Raji (cell line): Measurements from ENCODE around the gene TUBB4A.

Source experiments
- POLR2A ChIP-seq: IDR thresholded peaks from 2 replicates; pipeline ENCODE4 v1.6.1; 2011; ENCODE audit warnings: low read depth, low read length, control low read depth; ENCODE audit not compliant: insufficient read depth

Gene TUBB4A

DNA sequence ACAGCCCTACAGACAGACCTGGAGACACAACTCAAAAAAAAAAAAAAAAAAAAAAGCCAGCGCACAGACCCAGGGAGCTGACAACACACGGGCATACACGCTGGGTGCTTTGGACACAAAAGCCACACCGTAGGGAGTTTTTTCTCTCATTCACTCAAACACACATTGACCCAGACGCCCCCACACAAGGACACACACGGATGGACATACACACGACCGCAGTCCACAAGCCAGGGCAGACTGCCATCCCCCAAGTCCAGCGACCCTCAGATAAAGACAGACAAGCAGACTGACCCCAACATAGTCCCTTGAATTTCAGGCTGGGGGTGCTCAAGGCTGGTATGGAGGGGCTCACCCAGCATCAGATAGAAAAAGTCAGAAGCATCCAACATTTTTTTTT is 12.0 kb upstream of the TUBB4A start:
- no peak for TF ChIP-seq POLR2A

- no peak for TF ChIP-seq POLR2A
These were observed 8.5 kb upstream of the TUBB4A start for GRCh38 chr19:6510618-6511017.

DNA sequence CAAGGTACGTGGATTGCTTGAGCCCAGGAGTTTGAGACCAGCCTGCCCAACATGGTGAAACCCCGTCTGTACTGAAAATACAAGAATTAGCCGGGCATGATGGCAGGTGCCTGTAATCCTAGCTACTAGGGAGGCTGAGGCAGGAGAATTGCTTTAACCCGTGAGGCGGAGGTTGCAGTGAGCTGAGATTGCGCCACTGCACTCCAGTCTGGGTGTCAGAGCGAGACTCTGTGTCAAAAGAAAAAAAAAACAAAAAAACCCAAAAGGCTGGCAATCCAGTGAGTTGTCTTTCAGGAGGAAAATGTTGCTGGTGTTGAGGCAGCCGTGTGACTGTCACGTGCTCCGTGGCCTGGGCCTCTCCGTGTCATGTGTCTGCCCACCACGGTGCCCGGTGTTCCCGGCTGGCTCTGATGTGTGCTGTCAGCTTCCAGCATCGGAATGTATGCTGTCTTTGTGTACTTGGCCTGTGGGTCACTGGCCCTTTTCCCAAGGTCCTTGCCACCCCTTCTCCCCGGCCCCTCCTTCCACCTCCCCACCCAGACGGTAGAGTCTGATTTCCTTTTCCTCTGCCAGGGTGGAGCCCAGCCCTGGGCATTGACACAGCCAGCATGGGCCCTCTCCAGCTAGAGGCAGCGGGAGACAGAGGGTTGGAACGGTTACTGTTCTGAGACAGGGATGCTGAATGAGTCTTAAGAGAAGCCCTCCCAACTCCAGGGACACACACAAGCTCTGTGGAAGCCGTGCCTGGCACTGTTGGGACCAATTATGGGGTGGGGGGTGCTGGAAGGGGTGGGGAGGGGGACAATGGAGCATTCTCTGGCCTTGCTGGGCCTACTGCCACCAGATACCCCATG is 7.2 kb upstream of the TUBB4A start:
- no peak for TF ChIP-seq POLR2A

DNA sequence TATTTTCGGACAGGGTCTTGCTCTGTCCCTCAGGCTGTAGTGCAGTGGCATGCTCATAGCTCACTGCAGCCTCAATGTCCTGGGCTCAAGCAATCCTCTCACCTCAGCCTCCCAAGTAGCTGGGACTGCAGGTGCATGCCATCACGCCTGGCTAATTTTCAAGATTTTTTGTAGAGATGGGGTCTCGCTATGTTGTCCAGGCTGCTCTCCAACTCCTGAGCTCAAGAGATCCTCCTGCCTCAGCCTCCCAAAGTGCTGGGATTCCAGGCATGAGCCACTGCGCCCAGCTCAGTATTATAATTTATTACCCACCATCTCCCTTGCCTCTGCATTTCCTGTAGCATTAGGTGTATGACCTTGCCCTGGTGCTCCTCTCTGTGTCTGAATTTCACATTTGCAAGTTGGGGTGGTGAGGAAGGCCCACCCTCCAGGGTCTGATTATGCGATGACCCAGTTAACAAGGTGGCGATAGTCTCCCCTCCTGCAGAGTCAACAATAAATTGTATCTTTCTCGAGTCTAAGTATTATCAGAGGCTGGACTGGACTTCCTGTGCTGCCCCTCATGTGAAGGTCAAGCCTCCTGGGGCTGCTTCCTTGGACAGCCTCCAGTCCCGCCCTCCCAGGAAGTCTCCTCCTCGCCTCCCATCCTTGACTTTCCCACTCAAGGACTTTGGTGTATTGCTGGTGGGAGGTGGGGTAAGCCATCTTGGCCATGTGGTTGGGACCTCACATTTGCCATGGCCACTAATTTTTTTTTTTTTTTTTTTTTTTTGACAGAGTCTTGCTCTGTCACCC is 1.5 kb upstream of the TUBB4A start:
- no peak for TF ChIP-seq POLR2A

GRCh38 chr19:6500837-6501739 is 1.0 kb downstream of the TUBB4A start:
- no peak for TF ChIP-seq POLR2A

- no peak for TF ChIP-seq POLR2A
These were observed 2.9 kb downstream of the TUBB4A start for GRCh38 chr19:6499052-6499790.

DNA sequence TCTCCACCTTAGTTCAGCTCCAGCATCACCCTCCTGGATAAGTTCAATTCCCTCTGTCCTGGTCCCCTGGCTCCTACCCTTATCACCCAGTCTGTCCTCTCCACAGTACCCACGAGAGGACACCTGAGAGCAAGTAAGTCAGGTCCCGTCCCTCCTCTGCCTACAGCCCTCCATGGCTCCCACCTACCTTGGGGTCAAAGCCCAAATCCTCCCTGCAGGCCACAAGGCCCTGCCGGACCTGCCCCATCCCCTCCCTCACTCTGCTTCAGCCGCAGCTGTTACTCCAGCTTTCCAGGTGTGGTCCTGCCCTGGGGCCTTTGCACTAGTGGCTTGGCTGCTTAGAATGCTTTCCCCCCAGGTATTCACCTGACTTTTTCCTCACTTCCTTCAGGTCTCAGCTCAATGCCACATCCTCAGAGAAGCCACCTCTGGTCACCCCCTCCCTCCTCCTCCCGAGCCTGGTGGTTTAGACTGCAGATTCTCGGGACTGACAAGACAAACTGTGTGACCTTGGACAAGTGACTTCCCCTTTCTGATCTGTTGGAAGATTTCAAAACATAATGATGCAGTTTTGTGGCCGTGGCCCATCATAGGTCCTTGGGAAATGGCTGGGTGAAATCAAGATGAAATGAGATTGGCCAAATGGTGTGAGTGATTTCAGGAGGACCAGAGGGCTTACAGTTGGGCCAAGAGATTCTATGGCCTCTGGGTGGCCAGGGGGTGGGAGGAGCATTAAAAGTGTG is 3.6 kb downstream of the TUBB4A start:
- no peak for TF ChIP-seq POLR2A

DNA sequence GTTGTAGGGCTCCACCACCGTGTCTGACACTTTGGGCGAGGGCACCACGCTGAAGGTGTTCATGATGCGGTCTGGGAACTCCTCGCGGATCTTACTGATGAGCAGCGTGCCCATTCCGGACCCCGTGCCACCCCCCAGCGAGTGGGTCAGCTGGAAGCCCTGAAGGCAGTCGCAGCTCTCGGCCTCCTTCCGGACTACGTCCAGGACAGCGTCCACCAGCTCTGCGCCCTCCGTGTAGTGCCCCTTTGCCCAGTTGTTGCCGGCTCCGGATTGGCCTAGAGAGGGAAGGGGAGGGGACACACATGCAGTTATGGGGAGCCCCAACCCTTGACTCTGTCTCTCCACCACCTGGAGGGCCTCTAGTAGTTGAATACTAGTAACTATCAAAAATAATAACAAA is 6.2 kb downstream of the TUBB4A start:
- no peak for TF ChIP-seq POLR2A

- TF ChIP-seq POLR2A: no peak
These were observed 7.6 kb downstream of the TUBB4A start for GRCh38 chr19:6494438-6495036.

DNA sequence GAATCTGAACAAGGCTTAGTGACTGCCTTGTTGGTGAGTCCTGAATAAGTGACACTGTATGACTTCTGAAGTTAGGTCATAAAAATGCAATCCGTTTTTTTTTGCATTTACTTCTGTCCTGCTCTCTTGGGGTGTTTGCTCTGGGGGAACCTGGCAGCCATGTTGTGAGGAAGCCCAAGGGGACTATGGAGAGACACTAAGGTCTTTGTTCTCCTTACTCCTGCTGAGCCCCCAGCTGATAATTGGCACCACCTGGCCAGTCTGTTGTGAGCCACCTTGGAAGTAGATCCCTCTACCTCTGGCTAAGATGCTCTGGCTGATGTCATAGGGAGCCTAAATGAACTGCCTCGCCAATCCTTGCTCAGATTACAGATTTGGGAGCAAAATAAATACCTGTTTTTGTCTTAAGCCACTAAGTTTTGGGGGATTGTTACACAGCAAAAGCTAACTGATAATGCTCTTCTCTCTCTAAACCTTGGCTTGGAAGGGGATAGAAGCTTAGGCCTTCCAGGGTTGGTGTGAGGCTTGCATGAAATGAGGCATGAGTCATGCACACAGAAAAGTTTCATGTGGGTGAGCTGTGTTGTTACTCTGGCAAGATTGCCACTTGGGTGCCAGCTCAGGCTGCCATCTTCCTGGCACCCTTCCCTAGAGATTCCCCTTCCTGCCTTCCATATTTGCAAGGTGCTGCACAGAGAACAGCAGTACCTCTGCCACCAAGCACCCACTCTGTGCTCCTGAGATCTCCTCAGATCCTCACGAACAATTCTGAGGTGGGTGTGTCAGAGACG is 10.1 kb downstream of the TUBB4A start:
- no peak for TF ChIP-seq POLR2A

GRCh38 chr19:6490134-6490533 is 12.0 kb downstream of the TUBB4A start:
- TF ChIP-seq POLR2A: no peak

DNA sequence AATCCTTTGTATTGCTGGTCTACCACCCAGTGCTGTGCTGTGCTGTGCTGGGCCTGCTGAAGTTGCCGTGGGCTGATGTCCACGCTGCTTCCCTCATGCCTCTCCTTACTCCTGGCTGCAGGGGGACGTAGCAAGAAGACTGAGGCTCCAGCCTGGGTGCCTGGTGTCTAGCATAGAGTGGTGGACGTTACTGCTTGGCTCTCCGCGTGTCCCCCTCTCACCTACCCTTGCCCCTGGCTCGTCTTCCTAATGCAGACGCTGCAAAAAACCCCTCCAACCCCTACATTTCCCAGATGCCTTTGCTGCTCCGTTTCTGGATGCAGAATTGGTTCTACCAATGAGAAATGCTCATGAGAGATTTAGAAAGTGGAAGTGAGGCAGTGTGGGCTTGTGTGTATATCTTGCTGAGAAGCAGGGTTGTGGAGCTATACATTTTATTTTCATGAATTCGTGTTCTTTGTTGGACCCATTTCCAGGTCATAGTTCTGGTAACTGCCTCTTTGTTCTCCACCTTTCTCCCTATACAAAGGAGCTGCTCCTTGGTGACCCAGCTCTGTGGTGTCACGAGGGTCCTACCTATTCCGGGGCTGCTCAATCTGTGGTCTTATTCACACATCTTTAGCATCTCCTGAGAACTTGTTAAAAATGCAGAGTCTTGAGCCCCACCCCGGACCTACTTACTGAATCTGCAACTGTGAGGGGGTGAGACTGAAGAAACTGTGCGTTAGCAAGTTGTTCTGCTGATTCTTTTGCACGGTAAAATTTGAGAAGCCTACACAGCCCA is 12.6 kb downstream of the TUBB4A start:
- peak; percentile 70 for TF ChIP-seq POLR2A

DNA sequence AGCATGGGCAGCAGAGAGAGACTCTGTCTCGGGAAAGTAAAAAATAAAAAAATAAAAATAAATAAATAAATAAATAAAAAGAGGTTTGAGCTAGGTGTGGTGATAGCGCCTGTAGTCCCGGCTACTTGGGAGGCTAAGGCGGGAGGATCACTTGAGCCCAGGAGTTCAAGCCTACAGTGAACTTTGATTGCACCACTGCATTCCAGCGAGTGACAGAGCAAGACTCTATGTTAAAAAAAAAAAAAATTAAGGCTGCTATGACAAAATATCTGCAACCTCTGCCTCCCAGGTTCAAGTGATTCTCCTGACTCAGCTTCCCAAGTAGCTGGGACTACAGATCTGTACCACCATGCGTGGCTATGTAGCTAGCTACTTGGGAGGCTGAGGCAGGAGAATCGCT is 17.3 kb downstream of the TUBB4A start:
- TF ChIP-seq POLR2A: no peak
